KG1 (cell line): ENCODE measurements around the gene ELMOD3.
A peak's percentile ranks its signal among the peaks of the same experiment; 100 is the strongest.
"Not testable (repeated sequence)": the region's sequence is repeated elsewhere in the genome, so short reads cannot be mapped to it uniquely, and the experiment has no call there.

ENCODE experiments used
- DNase-seq: peaks from one replicate; lab custom pipeline; 2025; lab: John Stamatoyannopoulos, UW

ELMOD3 gene

GRCh38 chr2:85401464-85401805 lies 46.9 kb downstream of the ELMOD3 start:
- no peak for DNase-seq

GRCh38 chr2:85401844-85402243 lies 47.3 kb downstream of the ELMOD3 start:
- no peak for DNase-seq

- peak; percentile 94 for DNase-seq
Observed at GRCh38 chr2:85405201-85406059, 50.9 kb downstream of the ELMOD3 start.

- DNase-seq = peak; percentile 41
Observed at GRCh38 chr2:85409845-85410583, 55.4 kb downstream of the ELMOD3 start, which contains the start of gene CAPG. TSS of gene CAPG (minus strand) at chr2:85410366. CDS start at chr2:85402145, 8,221 bp downstream.

- no peak for DNase-seq
Observed at GRCh38 chr2:85410584-85411404, 56.2 kb downstream of the ELMOD3 start.

DNA sequence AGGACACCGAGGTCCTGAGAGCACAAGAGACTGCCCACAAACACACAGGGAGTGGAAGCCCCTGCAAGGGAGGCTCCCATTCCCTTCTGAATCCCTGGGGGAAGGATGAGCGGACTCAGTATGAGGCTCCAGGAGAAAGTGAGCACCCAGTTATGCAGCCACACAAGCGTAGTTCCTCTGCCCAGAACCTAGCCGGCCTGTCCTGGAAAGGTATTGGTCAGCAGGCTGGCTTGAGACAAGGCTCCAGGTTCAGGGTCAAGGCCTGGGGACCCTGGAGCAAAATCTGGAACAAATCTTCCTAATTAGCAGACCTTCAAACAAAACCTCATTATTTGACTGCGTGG lies 56.8 kb downstream of the ELMOD3 start:
- no peak for DNase-seq

DNA sequence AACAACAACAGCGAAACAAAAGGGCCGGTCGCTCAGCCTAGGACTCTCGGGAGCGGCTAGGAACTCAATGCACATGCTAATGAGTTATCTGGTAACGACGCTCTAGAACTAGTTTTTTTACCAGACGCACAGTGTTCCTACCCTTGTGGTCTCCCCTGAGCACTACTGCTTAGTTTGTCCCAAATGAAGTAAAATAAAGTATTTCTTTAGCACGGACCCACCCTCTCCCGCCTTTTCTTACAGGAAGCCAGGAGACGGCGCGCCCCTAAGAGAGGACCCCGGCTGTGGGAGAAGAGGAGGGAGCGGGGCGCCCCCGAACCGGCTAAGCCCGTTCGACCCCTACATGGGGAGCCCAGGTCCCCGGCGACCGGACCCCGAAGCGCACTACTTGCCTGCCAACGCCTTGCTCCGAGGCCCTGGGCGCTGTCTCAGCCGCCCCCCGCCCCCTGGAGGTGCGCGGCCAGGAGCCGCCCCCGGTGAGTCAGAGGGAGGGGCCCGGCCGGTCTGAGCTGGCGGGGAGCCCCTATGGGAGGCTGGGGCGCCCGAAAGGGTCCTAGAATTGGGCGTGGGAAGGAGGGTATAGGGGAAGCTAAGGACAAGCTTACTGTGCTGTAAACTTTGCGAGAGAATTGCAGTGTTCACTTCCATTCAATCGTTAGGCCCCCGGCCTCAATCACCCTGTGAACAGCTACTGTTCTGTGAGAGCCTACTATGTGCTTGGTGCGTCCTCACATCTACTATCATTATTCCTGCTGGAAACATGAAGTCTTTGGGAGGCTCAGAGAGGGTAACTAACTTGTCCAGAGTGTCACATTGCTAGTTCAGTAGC lies 59.2 kb downstream of the ELMOD3 start:
- DNase-seq = no peak

DNA sequence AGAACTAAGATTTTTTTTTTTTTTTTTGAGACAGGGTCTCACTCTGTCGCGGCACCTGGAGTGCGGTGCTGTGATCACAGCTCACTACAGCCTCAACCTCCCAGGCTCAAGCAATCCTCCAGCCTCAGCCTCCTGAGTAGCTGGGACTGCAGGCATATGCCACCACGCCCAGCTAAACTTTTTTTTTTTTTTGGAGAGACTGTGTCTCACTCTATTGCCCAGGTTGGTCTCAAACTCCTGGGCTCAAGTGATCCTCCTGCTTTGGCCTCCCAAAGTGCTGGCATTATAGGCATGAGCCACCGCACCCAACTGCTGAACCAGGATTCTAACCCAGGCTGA lies 59.8 kb downstream of the ELMOD3 start:
- not testable (repeated sequence) for DNase-seq

DNA sequence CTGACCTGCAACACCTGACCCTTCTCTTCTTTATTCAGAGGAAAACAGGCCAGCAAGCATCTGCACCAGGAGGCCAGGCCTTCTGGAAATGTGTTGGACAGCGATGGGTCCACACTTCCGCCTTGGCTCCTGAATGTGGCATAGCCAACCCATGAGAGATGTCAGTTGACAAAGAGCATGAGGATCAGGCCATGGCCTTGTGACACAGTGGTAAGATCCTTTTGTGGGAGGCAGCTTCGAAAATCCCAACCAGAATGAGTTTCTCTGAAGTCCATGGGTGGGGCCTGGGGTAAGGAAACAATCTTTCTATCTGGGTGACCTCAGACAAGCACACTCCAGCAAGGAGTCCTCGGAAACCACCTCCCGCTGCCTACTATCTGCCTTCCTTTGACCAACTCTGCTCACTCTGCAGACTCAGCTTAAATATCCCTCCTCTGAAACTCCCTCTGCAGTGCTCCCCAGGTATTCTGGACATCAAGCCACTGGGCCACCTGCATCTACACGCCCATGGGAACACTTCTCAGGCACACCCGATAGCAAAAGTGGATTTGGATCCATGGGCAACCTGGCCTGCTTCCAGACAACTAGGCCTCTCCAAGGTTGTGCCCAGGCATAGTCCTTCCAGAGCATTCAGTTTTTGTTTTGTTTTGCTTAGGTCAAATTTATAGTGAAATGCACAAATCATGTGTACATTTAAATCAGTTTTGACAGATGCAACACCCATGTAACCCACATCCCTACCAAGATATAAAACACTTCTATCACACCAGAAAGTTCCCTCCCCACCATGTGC lies 60.4 kb downstream of the ELMOD3 start:
- no peak for DNase-seq

DNA sequence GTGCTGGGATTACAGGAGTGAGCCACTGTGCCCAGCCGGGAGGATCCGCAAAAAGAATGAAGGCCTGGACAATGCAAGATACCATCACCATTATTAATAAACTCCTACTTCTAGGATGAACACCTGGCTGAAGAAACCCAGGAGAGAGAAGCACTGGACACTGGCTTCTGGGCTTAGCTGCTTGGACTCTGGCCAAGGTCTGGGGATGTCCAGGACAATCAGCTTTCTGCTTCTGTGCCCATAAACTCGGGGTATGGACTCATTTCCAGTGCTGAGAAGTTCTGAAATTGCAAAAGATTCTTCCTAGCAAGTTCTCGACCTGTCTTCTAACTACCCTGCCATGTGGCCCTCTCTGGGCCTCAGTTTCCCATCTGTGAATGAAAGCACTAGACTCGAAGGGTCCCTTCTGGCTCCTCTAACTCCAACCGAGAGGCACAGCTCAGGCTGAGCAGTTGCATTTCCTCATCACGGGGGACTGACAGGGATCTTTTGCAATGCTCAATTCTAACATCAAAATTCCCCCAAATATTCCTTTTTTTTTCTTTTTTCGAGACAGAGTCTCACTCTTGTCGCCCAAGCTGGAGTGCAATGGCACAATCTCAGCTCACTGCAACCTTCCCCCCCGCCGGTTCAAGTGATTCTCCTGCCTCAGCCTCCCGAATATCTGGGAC lies 61.5 kb downstream of the ELMOD3 start:
- DNase-seq = no peak

GRCh38 chr2:85418132-85419008 lies 63.8 kb downstream of the ELMOD3 start, which contains the start of gene SH2D6:
TSS of gene SH2D6 (plus strand) at chr2:85418714. CDS start at chr2:85429466, 10,752 bp downstream.
- peak; percentile 98 for DNase-seq

- no peak for DNase-seq
Observed at GRCh38 chr2:85419009-85419675, 64.6 kb downstream of the ELMOD3 start.

GRCh38 chr2:85420536-85421259 lies 66.1 kb downstream of the ELMOD3 start:
- peak; percentile 84 for DNase-seq

DNA sequence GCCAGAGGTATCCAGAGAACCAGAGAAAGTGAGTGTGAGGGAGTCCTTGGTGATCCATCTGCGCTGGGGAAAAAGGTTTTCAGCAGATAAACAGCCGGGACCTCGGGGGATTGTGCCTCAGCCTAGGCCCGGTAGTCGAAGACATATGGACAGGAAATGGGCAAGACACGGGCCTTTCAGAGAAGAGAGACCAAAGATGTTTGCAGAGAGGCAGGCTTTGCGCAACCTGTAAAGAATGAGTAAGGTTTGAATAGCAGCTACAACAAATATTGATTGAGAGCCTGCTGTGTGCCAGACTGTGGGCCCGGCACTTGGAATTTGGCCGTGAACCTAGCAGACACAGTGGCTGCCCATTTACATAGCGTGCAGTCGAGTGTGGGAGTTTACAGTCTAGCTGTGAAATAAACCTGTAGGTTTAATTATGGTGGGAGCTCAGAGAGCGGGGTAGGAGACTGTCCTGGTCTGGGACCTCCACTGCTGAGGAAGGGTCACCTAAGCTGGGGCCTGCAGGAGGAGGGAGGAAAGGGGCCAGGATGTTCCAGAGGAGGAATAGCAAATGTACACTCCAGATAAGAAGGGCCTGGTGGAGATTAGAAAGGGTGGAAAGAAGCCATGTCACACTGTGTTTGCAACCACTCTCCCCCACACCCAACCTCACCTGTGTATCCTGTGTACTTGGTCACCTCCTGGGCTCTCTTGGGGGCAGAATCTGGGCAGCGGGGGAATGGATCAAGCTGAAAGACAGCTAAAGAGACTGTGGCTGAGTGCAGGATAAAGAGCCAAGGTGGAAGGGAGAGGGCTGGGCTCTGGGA lies 66.9 kb downstream of the ELMOD3 start:
- DNase-seq = no peak

DNA sequence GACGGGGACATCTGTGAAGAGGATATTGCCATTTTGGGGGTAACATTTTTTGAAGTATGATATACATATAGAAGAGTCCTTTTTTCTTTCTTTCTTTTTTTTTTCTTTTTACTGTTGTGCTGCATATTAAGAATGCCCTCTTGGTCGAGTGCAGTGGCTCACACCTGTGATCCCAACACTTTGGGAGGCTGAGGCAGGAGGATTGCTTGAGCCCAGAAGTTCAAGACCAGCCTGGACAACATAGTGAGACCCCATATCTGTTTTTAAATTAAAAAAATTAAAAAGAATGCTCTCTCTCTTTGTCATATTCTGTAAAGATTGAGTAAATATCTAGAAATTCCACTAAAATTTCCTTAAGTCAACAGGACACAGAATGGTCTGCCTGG lies 67.5 kb downstream of the ELMOD3 start:
- no peak for DNase-seq

GRCh38 chr2:85423525-85423924 lies 69.0 kb downstream of the ELMOD3 start:
- no peak for DNase-seq

GRCh38 chr2:85425588-85425987 lies 71.0 kb downstream of the ELMOD3 start:
- no peak for DNase-seq
